A549 (cell line): ENCODE data around the gene MSMB. TPM values are rescaled to one million over a fixed set of nuclear protein-coding genes. Genes with fewer than 3 reads are reported as not detected.

Experiments
- ATAC-seq, 2 experiments: fragments of 200-7000 bp in 1 of 2; fragments of >200 bp in 1 of 2; cut with Nextera tagmentation in 1 of 2; cut with Tn5 transposase in 1 of 2; 3 replicates each; pipeline versions ENCODE4 v1.8.0 to v1.9.1; 2018 to 2020; ENCODE audit warnings: mild to moderate bottlenecking in 1 of 2, moderate library complexity in 1 of 2
- CTCF ChIA-PET: fragments of 300-600 bp; sonication (Branson Sonifier 250); formaldehyde crosslinking; extraction: SDS; loops from one replicate; lab custom pipeline; 2021; ENCODE audit warnings: antibody characterized with exemption, inconsistent platforms; lab: Yijun Ruan, JAX
- POLR2A ChIA-PET: fragments of 350-600 bp; formaldehyde crosslinking; extraction: SDS; loops from one replicate; lab custom pipeline; 2021; ENCODE audit warnings: antibody characterized with exemption, inconsistent platforms; lab: Yijun Ruan, JAX
- DNase-seq, 2 experiments: peaks; one replicate each; pipeline versions ENCODE4 v3.0.0 to v3.0.0-alpha.2; 2011 to 2016; ENCODE audit warnings: low read depth in 1 of 2, low spot score in 1 of 2
- FAIRE-seq: peaks from 2 replicates; lab custom pipeline; 2011; peaks lifted over from hg19 to GRCh38; lab: Jason Lieb, UNC
- H3K27ac ChIP-seq, 2 experiments: fragments of >200 bp; sonication (Bioruptor Twin); formaldehyde crosslinking; 3 replicates each; pipeline ENCODE4 v1.5.1; 2016 to 2017
- H3K4me1 ChIP-seq: fragments of >200 bp; sonication (Bioruptor Twin); formaldehyde crosslinking; 3 replicates; pipeline ENCODE4 v1.6.1; 2016
- H3K4me2 ChIP-seq: fragments of >200 bp; sonication (Bioruptor Twin); formaldehyde crosslinking; 3 replicates; pipeline ENCODE4 v1.6.1; 2016
- H3K4me3 ChIP-seq: fragments of >200 bp; sonication (Bioruptor Twin); formaldehyde crosslinking; 3 replicates; pipeline ENCODE4 v1.5.1; 2016
- H3K9me3 ChIP-seq: fragments of >200 bp; sonication (Bioruptor Twin); formaldehyde crosslinking; 3 replicates; pipeline ENCODE4 v1.6.1; 2016
- BCL3 ChIP-seq: fragments of >200 bp; sonication (Bioruptor Twin); formaldehyde crosslinking; IDR thresholded peaks from 3 replicates; pipeline ENCODE4 v1.6.1; 2016
- CBX2 ChIP-seq: fragments of 200-600 bp; sonication (generic); IDR thresholded peaks from 2 replicates; pipeline ENCODE4 v1.6.1; 2016; ENCODE audit warnings: low read depth, mild to moderate bottlenecking, borderline replicate concordance
- EHMT2 ChIP-seq: fragments of 200-600 bp; sonication (generic); IDR thresholded peaks from 2 replicates; pipeline ENCODE4 v1.6.1; 2016; ENCODE audit warnings: antibody characterized with exemption, low read depth, mild to moderate bottlenecking, moderate library complexity
- ESRRA ChIP-seq: fragments of 150-350 bp; IDR thresholded peaks from 2 replicates; pipeline ENCODE4 v1.6.1; 2014; ENCODE audit warnings: mild to moderate bottlenecking, low read length, borderline replicate concordance
- FOSB ChIP-seq: fragments of 250-450 bp; sonication (Bioruptor Pico); IDR thresholded peaks from 2 replicates; pipeline ENCODE4 v1.5.0; 2020; ENCODE audit warnings: mild to moderate bottlenecking, moderate library complexity
- FOXS1 ChIP-seq: fragments of 250-450 bp; sonication (Bioruptor Pico); IDR thresholded peaks from 2 replicates; pipeline ENCODE4 v1.5.0; 2020; ENCODE audit warnings: mild to moderate bottlenecking, moderate library complexity
- HEYL ChIP-seq: fragments of 250-450 bp; sonication (Bioruptor Pico); IDR thresholded peaks from 2 replicates; pipeline ENCODE4 v1.8.0; 2021; ENCODE audit warnings: mild to moderate bottlenecking, moderate library complexity
- HOXB13 ChIP-seq: fragments of 250-450 bp; sonication (Bioruptor Pico); IDR thresholded peaks from 2 replicates; pipeline ENCODE4 v1.5.0; 2020; ENCODE audit warnings: low read depth, mild to moderate bottlenecking, moderate library complexity
- HOXB5 ChIP-seq: fragments of 250-450 bp; sonication (Bioruptor Pico); IDR thresholded peaks from 2 replicates; pipeline ENCODE4 v1.5.0; 2020; ENCODE audit warnings: mild to moderate bottlenecking, moderate library complexity
- JUNB ChIP-seq: fragments of >200 bp; sonication (Bioruptor Twin); formaldehyde crosslinking; IDR thresholded peaks from 2 replicates; pipeline ENCODE4 v1.6.1; 2016
- MAZ ChIP-seq: fragments of 150-350 bp; IDR thresholded peaks from 2 replicates; pipeline ENCODE4 v1.6.1; 2014; ENCODE audit warnings: antibody characterized with exemption, low read depth, low read length, borderline replicate concordance
- MYC ChIP-seq: IDR thresholded peaks from 2 replicates; pipeline ENCODE4 v1.6.1; 2012; ENCODE audit warnings: mild to moderate bottlenecking, inconsistent platforms, low read length, improper control_type of control experiment, borderline replicate concordance
- NR3C1 ChIP-seq: fragments of >200 bp; sonication (Bioruptor Twin); formaldehyde crosslinking; IDR thresholded peaks from 3 replicates; pipeline ENCODE4 v1.6.1; 2017
- RAD21 ChIP-seq, 2 experiments: fragments of >200 bp in 1 of 2; sonication (Bioruptor Twin) in 1 of 2; formaldehyde crosslinking in 1 of 2; IDR thresholded peaks in 1 of 2; conservative IDR thresholded peaks in 1 of 2; 2 replicates in 1 of 2; 3 replicates in 1 of 2; pipeline ENCODE4 v1.6.1; 2012 to 2018; ENCODE audit warnings: inconsistent platforms in 1 of 2
- RNF2 ChIP-seq: fragments of 200-600 bp; sonication (generic); IDR thresholded peaks from 2 replicates; pipeline ENCODE4 v1.6.1; 2016; ENCODE audit warnings: low read depth, mild to moderate bottlenecking, antibody characterized with exemption, moderate library complexity, borderline replicate concordance
- WGBS: methylation state at CpG from one replicate; pipeline ENCODE4 v1.1.6; 2017; ENCODE audit errors: missing lambda C conversion rate; 5-methylcytosine and 5-hydroxymethylcytosine counted together
- polyA plus RNA-seq, 4 experiments: library from polyadenylated mRNA; depleted of rRNA in 3 of 4; stranded (reverse); fragments of >200 nt; fragmentation: RNase III in 1 of 4; extraction: RNeasy Plus Mini Kit Qiagen cat#74134 plus additional on column Dnase treatment in 1 of 4; gene quantifications; 2 replicates in 3 of 4; 3 replicates in 1 of 4; pipeline ENCODE4 v1.2.3, GENCODE V29; 2011 to 2017
- TF ChIP-seq, protein P1 (sequence below): IDR thresholded peaks from 2 replicates; pipeline ENCODE4 v1.6.1; 2012
- TF ChIP-seq, protein P2 (sequence below): IDR thresholded peaks from 2 replicates; pipeline ENCODE4 v1.6.1; 2012
- TF ChIP-seq, protein P3 (sequence below): fragments of 200-600 bp; sonication (generic); IDR thresholded peaks from 2 replicates; pipeline ENCODE4 v1.6.1; 2016; ENCODE audit warnings: antibody characterized with exemption, mild to moderate bottlenecking, moderate library complexity

Gene MSMB
- polyA plus RNA-seq, 2 of the 4 experiments (the other 2 are of a cell fraction) = 0.26 TPM; not detected in 1

DNA sequence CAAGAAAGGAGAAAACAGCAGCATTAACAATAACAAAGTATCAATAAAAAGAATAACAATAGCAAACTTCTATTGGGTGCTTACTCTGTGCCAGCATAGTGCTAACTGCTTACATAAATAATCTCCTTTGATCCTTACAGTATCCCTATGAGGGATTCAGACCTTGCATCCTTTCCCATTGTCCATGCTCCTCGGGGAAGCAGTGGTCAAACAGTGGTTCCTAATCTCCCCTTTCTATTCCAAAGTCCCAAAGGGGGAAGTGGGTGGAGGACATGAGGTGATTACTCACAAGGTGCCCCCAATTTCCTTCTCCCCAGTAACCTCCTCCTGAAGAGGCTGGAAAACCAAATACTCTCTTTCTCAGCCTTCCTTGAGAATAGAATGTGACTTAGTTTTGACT, 22.0 kb upstream of the MSMB start:
- H3K9me3 ChIP-seq = peaks cover under 1% of the 10 kb centered on the region; the same call in 2 of the 3 replicates
- ATAC-seq (no peak), FAIRE-seq (no peak), DNase-seq (no peak)
- 31% methylated on average over 1 of the region's 1 CpG for WGBS
- H3K4me1 ChIP-seq = no peaks in the 10 kb centered on the region
- no peak overlapping the region for H3K4me2 ChIP-seq
- H3K27ac ChIP-seq = no peak overlapping the region
- TF ChIP-seq, protein P1, sequence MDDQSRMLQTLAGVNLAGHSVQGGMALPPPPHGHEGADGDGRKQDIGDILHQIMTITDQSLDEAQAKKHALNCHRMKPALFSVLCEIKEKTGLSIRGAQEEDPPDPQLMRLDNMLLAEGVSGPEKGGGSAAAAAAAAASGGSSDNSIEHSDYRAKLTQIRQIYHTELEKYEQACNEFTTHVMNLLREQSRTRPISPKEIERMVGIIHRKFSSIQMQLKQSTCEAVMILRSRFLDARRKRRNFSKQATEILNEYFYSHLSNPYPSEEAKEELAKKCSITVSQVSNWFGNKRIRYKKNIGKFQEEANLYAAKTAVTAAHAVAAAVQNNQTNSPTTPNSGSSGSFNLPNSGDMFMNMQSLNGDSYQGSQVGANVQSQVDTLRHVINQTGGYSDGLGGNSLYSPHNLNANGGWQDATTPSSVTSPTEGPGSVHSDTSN = no peak
- TF ChIP-seq HEYL (no peak), CBX2 (no peak), RNF2 (no peak), NR3C1 (no peak), RAD21 (conservative IDR thresholded peaks at IDR 0.05 in 1 of 2, IDR thresholded peaks at IDR 0.05 in 1 of 2) (no peak)
- TF ChIP-seq, all 56 proteins: peak for 0
- ChIA-PET POLR2A (no interaction called here), CTCF (no interaction called here)
- H3K4me3 ChIP-seq = no peak overlapping the region

DNA sequence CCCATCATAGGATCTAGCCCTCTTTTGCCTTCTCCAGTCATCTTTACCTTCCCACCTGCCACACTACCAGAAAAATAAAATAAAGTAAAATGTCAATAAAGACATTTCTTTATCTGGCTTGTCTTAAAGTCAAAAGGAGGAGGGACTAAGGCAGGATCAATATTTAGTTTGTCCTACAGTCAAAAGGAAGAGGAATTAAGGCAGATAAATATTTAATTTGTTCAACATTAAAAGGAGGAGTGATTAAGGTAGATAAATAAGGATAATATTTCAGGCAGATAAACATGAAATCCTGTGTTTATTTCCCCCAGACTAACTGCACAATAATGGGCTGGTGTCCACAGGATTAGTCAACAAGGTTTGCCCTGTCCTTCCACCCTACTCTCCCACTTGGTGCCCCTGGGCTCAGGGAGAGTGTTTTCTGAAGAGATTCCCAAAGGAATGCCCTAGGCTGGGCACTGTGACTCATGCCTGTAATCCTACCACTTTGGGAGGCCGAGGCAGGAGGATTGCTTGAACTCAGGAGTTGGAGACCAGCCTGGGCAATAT, 18.3 kb upstream of the MSMB start:
- ATAC-seq = no peak
- WGBS = 75% methylated on average over 1 of the region's 1 CpG
- Histone ChIP-seq H3K4me3 (no peak overlapping the region), H3K9me3 (no peaks in the 10 kb centered on the region), H3K4me1 (no peaks in the 10 kb centered on the region), H3K27ac (no peak overlapping the region), H3K4me2 (no peak overlapping the region)
- DNase-seq = no peak
- TF ChIP-seq HOXB5 (CRISPR knock-in tag) (no peak), MAZ (no peak), HEYL (no peak), ESRRA (no peak), MYC (no peak), FOXS1 (CRISPR knock-in tag) (no peak), FOSB (CRISPR knock-in tag) (no peak), EHMT2 (no peak), JUNB (no peak), RNF2 (no peak), HOXB13 (no peak), BCL3 (no peak)
- TF ChIP-seq, protein P2, sequence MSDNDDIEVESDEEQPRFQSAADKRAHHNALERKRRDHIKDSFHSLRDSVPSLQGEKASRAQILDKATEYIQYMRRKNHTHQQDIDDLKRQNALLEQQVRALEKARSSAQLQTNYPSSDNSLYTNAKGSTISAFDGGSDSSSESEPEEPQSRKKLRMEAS = no peak
- TF ChIP-seq, protein P3, sequence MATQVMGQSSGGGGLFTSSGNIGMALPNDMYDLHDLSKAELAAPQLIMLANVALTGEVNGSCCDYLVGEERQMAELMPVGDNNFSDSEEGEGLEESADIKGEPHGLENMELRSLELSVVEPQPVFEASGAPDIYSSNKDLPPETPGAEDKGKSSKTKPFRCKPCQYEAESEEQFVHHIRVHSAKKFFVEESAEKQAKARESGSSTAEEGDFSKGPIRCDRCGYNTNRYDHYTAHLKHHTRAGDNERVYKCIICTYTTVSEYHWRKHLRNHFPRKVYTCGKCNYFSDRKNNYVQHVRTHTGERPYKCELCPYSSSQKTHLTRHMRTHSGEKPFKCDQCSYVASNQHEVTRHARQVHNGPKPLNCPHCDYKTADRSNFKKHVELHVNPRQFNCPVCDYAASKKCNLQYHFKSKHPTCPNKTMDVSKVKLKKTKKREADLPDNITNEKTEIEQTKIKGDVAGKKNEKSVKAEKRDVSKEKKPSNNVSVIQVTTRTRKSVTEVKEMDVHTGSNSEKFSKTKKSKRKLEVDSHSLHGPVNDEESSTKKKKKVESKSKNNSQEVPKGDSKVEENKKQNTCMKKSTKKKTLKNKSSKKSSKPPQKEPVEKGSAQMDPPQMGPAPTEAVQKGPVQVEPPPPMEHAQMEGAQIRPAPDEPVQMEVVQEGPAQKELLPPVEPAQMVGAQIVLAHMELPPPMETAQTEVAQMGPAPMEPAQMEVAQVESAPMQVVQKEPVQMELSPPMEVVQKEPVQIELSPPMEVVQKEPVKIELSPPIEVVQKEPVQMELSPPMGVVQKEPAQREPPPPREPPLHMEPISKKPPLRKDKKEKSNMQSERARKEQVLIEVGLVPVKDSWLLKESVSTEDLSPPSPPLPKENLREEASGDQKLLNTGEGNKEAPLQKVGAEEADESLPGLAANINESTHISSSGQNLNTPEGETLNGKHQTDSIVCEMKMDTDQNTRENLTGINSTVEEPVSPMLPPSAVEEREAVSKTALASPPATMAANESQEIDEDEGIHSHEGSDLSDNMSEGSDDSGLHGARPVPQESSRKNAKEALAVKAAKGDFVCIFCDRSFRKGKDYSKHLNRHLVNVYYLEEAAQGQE = no peak
- no peak for FAIRE-seq
- ChIA-PET POLR2A (no interaction called here), CTCF (no interaction called here)
